ENCODE measurements around the gene GCLM. TPM values are rescaled to one million over a fixed set of nuclear protein-coding genes. Genes with fewer than 3 reads are reported as not detected.

The GCLM gene
- total RNA-seq, 1 donor from 2014 or later = 12.8 TPM

DNA sequence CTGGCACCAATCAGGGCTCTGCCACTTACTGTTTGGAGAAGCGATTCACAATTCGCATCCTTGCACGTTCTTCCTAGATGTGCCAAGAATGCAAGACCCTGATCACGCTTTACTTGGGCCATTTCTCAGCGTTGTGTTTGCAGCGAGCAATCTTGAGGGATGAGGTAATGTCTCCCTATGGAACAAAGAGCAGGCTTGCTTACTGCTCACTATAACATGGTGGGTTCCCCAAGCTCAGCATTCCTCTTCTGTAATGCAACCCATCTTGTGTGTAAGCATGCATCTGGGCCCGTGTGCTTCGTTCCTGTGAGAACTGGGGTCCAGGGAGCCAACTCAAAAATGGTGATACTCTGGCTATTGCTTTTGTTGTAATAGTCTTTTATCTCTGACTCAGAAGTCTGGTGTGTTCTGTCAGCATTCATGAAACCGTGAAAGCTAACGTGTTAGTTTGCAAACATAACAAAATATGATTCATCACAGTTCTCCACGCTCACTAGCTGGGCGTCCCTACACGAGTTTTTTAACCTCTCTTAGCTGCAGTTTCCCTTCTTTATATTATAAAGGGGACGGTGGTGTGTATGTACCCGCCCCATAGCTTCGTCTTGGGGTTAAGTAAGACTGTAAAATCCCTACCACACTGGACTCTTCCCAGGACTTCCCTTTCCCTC, 63.6 kb downstream of the GCLM start:
- H3K4me1 Mint-ChIP-seq = peaks cover 35% of the 10 kb centered on the region
- H3K9me3 Mint-ChIP-seq = peaks cover 9% of the 10 kb centered on the region
- peaks cover 15% of the 10 kb centered on the region for H3K36me3 Mint-ChIP-seq (ENCODE audit: low read depth)
- H3K4me3 Mint-ChIP-seq = peak overlapping the region; percentile 98
- DNase-seq (ENCODE audit: low read depth, low spot score) = peak; percentile 8
- TF ChIP-seq, protein P1, sequence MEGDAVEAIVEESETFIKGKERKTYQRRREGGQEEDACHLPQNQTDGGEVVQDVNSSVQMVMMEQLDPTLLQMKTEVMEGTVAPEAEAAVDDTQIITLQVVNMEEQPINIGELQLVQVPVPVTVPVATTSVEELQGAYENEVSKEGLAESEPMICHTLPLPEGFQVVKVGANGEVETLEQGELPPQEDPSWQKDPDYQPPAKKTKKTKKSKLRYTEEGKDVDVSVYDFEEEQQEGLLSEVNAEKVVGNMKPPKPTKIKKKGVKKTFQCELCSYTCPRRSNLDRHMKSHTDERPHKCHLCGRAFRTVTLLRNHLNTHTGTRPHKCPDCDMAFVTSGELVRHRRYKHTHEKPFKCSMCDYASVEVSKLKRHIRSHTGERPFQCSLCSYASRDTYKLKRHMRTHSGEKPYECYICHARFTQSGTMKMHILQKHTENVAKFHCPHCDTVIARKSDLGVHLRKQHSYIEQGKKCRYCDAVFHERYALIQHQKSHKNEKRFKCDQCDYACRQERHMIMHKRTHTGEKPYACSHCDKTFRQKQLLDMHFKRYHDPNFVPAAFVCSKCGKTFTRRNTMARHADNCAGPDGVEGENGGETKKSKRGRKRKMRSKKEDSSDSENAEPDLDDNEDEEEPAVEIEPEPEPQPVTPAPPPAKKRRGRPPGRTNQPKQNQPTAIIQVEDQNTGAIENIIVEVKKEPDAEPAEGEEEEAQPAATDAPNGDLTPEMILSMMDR (conservative IDR thresholded peaks at IDR 0.05) = no peak
- peaks cover 19% of the 10 kb centered on the region for H3K27me3 Mint-ChIP-seq (ENCODE audit: low read depth)
- peak overlapping the region; percentile 98 for H3K27ac Mint-ChIP-seq (ENCODE audit: unreplicated experiment)

DNA sequence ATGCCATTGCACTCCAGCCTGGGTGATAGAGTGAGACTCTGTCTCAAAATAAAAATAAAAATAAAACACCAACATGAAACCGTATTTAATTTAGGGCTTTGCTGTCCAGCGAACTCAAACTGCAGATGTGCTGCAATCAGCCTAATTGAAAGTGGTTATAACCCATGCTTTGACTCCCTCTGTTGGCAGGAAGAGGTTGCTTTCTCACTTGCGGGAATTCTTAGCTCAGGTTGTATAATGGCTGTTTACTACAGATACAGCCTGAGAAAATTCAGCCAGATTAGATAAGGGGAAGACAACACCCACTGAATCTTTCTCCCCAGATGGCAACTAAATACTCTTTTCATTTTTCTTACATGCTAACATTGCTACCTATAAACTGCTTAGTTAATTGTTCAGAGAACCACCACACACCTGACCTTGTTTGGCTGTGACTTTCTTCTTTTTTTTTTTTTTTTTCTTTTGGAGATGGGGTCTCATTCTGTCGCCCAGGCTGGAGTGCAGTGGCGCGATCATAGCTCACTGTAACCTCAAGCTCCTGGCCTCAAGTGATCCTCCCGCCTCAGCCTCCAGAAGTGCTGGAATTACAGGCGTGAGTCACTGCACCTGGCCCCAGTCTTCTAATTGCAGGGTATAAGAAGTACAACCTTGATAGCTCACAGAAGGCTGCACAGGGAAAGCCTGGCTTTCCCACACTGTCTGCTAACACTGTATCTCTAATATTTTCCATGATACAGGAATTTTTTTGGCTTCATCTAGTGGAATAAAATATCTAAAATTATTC, 64.8 kb downstream of the GCLM start:
- H3K9me3 Mint-ChIP-seq = peaks cover 2% of the 10 kb centered on the region
- peak; percentile 27 for DNase-seq (ENCODE audit: low read depth, low spot score)
- peaks cover 35% of the 10 kb centered on the region for H3K4me1 Mint-ChIP-seq
- H3K27ac Mint-ChIP-seq (ENCODE audit: unreplicated experiment) = no peak overlapping the region
- peaks cover 19% of the 10 kb centered on the region for H3K27me3 Mint-ChIP-seq (ENCODE audit: low read depth)
- TF ChIP-seq, protein P1 (conservative IDR thresholded peaks at IDR 0.05) = peak; percentile 81
- peak overlapping the region; percentile 88 for H3K4me3 Mint-ChIP-seq
- peaks cover 10% of the 10 kb centered on the region for H3K36me3 Mint-ChIP-seq (ENCODE audit: low read depth)

DNA sequence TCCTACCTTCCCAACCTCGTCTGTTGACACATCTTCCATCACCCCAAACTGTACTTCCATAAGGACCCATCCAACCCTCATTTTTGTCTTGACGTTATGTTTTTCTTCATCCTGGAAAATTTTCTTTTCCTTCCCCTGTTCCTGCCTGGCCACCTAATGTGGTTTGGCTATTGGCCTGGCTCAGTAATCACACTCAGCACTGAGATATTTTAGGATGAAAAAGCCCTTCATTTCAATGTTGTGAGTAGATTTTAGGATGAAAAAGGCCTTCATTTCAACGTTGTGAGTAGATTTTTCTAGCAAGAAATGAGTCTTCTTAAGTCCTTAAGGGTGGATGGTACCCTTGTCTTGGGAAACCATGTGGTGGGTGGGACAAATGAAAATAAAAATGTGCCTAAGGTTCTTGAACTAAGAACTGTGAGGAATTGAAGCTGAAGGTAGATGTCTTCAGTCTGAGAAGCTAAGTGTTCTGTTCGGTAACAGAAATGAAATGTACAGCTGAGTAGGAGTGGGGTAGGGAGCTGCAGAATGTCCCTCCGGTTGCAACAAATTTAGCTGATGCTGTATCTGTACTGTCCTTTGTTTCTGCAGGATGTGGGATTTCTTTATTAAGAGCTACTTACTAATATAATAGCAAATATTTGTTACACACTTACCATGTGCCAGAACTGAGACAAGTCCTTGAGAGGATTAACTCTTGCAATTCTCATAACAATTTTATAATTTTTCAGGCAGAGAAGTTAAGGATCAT, 66.3 kb downstream of the GCLM start:
- H3K4me1 Mint-ChIP-seq = peaks cover 38% of the 10 kb centered on the region
- DNase-seq (ENCODE audit: low read depth, low spot score) = no peak
- H3K36me3 Mint-ChIP-seq (ENCODE audit: low read depth) = peaks cover 7% of the 10 kb centered on the region
- peaks cover 16% of the 10 kb centered on the region for H3K27me3 Mint-ChIP-seq (ENCODE audit: low read depth)
- no peaks in the 10 kb centered on the region for H3K9me3 Mint-ChIP-seq
- no peak overlapping the region for H3K4me3 Mint-ChIP-seq
- H3K27ac Mint-ChIP-seq (ENCODE audit: unreplicated experiment) = no peak overlapping the region
- TF ChIP-seq, protein P1 (conservative IDR thresholded peaks at IDR 0.05) = no peak

DNA sequence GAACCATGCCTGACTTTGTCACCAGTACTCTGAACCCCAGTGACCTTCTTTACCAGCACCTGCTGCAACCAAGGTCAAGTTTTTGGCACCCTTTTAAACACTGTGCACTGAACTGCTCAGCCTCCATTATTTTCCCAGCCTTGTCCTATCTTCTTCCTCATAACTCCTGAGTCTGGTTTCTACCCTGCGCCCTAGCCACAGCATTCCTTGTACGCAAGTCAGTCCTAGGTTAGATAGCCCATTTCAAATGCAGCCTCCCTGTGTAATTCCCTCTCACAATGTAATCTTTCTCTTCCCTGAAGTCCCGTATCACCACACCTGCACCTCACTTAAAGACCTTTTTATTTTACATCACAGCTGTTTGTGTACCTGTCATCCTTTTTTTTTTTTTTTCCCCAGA, 67.5 kb downstream of the GCLM start:
- TF ChIP-seq, protein P1 (conservative IDR thresholded peaks at IDR 0.05) = no peak
- no peak overlapping the region for H3K27ac Mint-ChIP-seq (ENCODE audit: unreplicated experiment)
- peaks cover 7% of the 10 kb centered on the region for H3K27me3 Mint-ChIP-seq (ENCODE audit: low read depth)
- H3K36me3 Mint-ChIP-seq (ENCODE audit: low read depth) = peaks cover 4% of the 10 kb centered on the region
- no peaks in the 10 kb centered on the region for H3K9me3 Mint-ChIP-seq
- DNase-seq (ENCODE audit: low read depth, low spot score) = no peak
- peaks cover 39% of the 10 kb centered on the region for H3K4me1 Mint-ChIP-seq
- no peak overlapping the region for H3K4me3 Mint-ChIP-seq

DNA sequence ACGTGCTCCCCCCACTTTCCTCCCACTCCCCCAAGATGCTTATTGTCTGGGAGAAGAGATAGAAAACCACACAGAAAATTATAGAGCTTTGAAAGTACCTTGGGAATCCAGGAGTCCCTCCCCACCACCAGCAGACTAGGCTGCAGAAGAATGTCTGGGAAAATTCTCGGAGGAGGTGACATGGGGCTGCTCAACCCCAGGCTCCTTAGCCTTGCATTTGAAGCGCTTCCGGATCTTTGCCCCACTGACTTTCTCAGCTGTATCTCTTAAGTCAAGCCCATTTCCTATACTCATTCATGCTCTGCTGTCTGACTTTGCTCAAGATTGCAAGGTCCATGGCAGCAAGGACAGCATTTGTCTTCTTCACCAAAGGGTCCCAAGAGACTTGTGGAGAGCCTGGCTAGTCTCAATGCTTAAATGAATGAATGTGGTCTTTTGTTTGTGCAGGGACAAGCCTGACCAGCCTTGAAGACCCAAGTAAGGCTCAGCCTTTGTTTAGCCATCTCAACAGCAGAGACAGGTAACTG, 68.2 kb downstream of the GCLM start:
- TF ChIP-seq, protein P1 (conservative IDR thresholded peaks at IDR 0.05) = no peak
- no peak overlapping the region for H3K4me3 Mint-ChIP-seq
- H3K4me1 Mint-ChIP-seq = peaks cover 38% of the 10 kb centered on the region
- peaks cover 3% of the 10 kb centered on the region for H3K9me3 Mint-ChIP-seq
- no peak overlapping the region for H3K27ac Mint-ChIP-seq (ENCODE audit: unreplicated experiment)
- no peak for DNase-seq (ENCODE audit: low read depth, low spot score)
- peaks cover 8% of the 10 kb centered on the region for H3K36me3 Mint-ChIP-seq (ENCODE audit: low read depth)
- peaks cover 3% of the 10 kb centered on the region for H3K27me3 Mint-ChIP-seq (ENCODE audit: low read depth)

Measured in neural crest cell (in vitro differentiated cells).